GM19372 (cell line): ENCODE measurements around the gene POLR3A.
"Not testable (repeated sequence)": the region's sequence is repeated elsewhere in the genome, so short reads cannot be mapped to it uniquely, and the experiment has no call there.

Source experiments
- ATAC-seq: cut with Tn5 transposase; IDR thresholded peaks from one replicate; pipeline ENCODE4 v1.9.1; 2021; ENCODE audit warnings: mild to moderate bottlenecking, low read depth, moderate library complexity; ENCODE audit not compliant: unreplicated experiment

POLR3A gene

GRCh38 chr10:78025685-78026364 is 3.5 kb downstream of the POLR3A start:
- ATAC-seq: no peak

- no peak for ATAC-seq
Observed at GRCh38 chr10:78023741-78024140, 5.6 kb downstream of the POLR3A start.

GRCh38 chr10:78021201-78021600 is 8.1 kb downstream of the POLR3A start:
- no peak for ATAC-seq

- no peak for ATAC-seq
Observed at GRCh38 chr10:78019264-78019663, 10.1 kb downstream of the POLR3A start.

GRCh38 chr10:78017856-78018255 is 11.5 kb downstream of the POLR3A start:
- ATAC-seq: no peak

GRCh38 chr10:78015546-78015945 is 13.8 kb downstream of the POLR3A start:
- ATAC-seq: no peak

- no peak for ATAC-seq
Observed at GRCh38 chr10:78013564-78013963, 15.8 kb downstream of the POLR3A start.

- no peak for ATAC-seq
Observed at GRCh38 chr10:78011065-78011464, 18.2 kb downstream of the POLR3A start.

GRCh38 chr10:78010278-78010677 is 19.0 kb downstream of the POLR3A start:
- no peak for ATAC-seq

GRCh38 chr10:78009662-78010061 is 19.7 kb downstream of the POLR3A start:
- ATAC-seq: no peak

- ATAC-seq: no peak
Observed at GRCh38 chr10:78007172-78007571, 22.1 kb downstream of the POLR3A start.

GRCh38 chr10:78004215-78005026 is 24.9 kb downstream of the POLR3A start:
- ATAC-seq: no peak

- no peak for ATAC-seq
Observed at GRCh38 chr10:78002541-78003288, 26.6 kb downstream of the POLR3A start.

GRCh38 chr10:78000956-78001472 is 28.3 kb downstream of the POLR3A start:
- no peak for ATAC-seq

- no peak for ATAC-seq
Observed at GRCh38 chr10:78000206-78000605, 29.1 kb downstream of the POLR3A start.

GRCh38 chr10:77998780-77999179 is 30.5 kb downstream of the POLR3A start:
- not testable (repeated sequence) for ATAC-seq

GRCh38 chr10:77993620-77994019 is 35.7 kb downstream of the POLR3A start:
- ATAC-seq: no peak

- no peak for ATAC-seq
Observed at GRCh38 chr10:77989081-77989724, 40.1 kb downstream of the POLR3A start.

GRCh38 chr10:77987671-77988255 is 41.6 kb downstream of the POLR3A start:
- no peak for ATAC-seq

GRCh38 chr10:77984986-77985385 is 44.3 kb downstream of the POLR3A start:
- no peak for ATAC-seq
